AG04449 (cell line): Measurements from ENCODE around the gene SLC6A3.

Source experiments
- CTCF ChIA-PET: fragments of 350-600 bp; formaldehyde crosslinking; extraction: SDS; loops from one replicate; lab custom pipeline; 2021; ENCODE audit warnings: antibody characterized with exemption; lab: Yijun Ruan, JAX
- POLR2A ChIA-PET: fragments of 400-600, 350-600 bp; formaldehyde crosslinking; extraction: SDS; loops from one replicate; lab custom pipeline; 2020; ENCODE audit warnings: antibody characterized with exemption, inconsistent platforms; lab: Yijun Ruan, JAX
- DNase-seq: peaks from one replicate; pipeline ENCODE4 v3.0.0-alpha.2; 2010; ENCODE audit warnings: low read depth, low spot score
- H3K4me3 ChIP-seq: 2 replicates; pipeline ENCODE4 v1.5.1; 2011; ENCODE audit warnings: low read depth, mild to moderate bottlenecking, control low read depth, low read length
- CTCF ChIP-seq: IDR thresholded peaks from one replicate; pipeline ENCODE4 v1.5.1; 2011; ENCODE audit warnings: mild to moderate bottlenecking, moderate library complexity, low read length, control low read depth, inconsistent platforms; ENCODE audit not compliant: insufficient read depth; ENCODE audit errors: missing control alignments

Gene SLC6A3

GRCh38 chr5:1483856-1484729 is 38.9 kb upstream of the SLC6A3 start:
- ChIA-PET CTCF (interaction anchor here (2.1 kb wide), 1 partner anchor 10 kb away, joined by 7 read pairs; no protein-coding TSS in a partner anchor), POLR2A (no interaction called here)
- DNase-seq, result no peak
- TF ChIP-seq CTCF, result no peak
- no peak overlapping the region for H3K4me3 ChIP-seq

GRCh38 chr5:1483064-1483463 is 37.8 kb upstream of the SLC6A3 start:
- H3K4me3 ChIP-seq, result no peak overlapping the region
- POLR2A ChIA-PET, result no interaction called here
- TF ChIP-seq CTCF, result no peak
- DNase-seq, result no peak
- CTCF ChIA-PET, result interaction anchor here (1.0 to 1.2 kb wide), 2 partner anchors 9 to 162 kb away, joined by 3 to 5 read pairs; no protein-coding TSS in a partner anchor

- ChIA-PET CTCF (interaction anchor here (1.5 kb wide), 1 partner anchor 10 kb away, joined by 3 read pairs; no protein-coding TSS in a partner anchor), POLR2A (no interaction called here)
- H3K4me3 ChIP-seq, result no peak overlapping the region
- no peak for TF ChIP-seq CTCF
- DNase-seq, result no peak
Measured at GRCh38 chr5:1481959-1482331, 36.7 kb upstream of the SLC6A3 start.

- DNase-seq, result no peak
- no peak for TF ChIP-seq CTCF
- H3K4me3 ChIP-seq, result no peak overlapping the region
- ChIA-PET POLR2A (no interaction called here), CTCF (interaction anchor here (1.5 to 1.6 kb wide), 2 partner anchors 11 to 18 kb away, joined by 3 to 4 read pairs; no protein-coding TSS in a partner anchor)
Measured at GRCh38 chr5:1481266-1481958, 36.2 kb upstream of the SLC6A3 start.

GRCh38 chr5:1480806-1481205 is 35.6 kb upstream of the SLC6A3 start:
- no peak overlapping the region for H3K4me3 ChIP-seq
- no peak for DNase-seq
- CTCF ChIA-PET, result interaction anchor here (0.9 to 2.1 kb wide), 8 partner anchors 9 to 164 kb away, joined by 3 to 12 read pairs (median 4); no protein-coding TSS in a partner anchor
- POLR2A ChIA-PET, result no interaction called here
- no peak for TF ChIP-seq CTCF

- DNase-seq, result no peak
- no peak for TF ChIP-seq CTCF
- ChIA-PET CTCF (interaction anchor here (0.9 to 2.1 kb wide), 8 partner anchors 10 to 165 kb away, joined by 3 to 12 read pairs (median 4); no protein-coding TSS in a partner anchor), POLR2A (no interaction called here)
- H3K4me3 ChIP-seq, result no peak overlapping the region
Measured at GRCh38 chr5:1480217-1480616, 35.0 kb upstream of the SLC6A3 start.
